IMR-90 (cell line): ENCODE data around the gene MAP3K13. TPM values are rescaled to one million over a fixed set of nuclear protein-coding genes. Genes with fewer than 3 reads are reported as not detected.

Experiments used
- ATAC-seq: fragments of 200-7000 bp; cut with Tn5 transposase; 2 replicates; pipeline ENCODE4 v1.9.1; 2020; ENCODE audit warnings: low read depth, mild to moderate bottlenecking, moderate library complexity
- BruUV-seq: library from RNA; stranded (reverse); fragments of 400-500 nt; replicated peaks from 2 replicates; lab custom pipeline; 2021; lab: Mats Ljungman, UMichigan
- CTCF ChIA-PET: fragments of 300-600 bp; formaldehyde crosslinking; extraction: SDS; loops from one replicate; lab custom pipeline; 2021; ENCODE audit warnings: antibody characterized with exemption; lab: Yijun Ruan, JAX
- POLR2A ChIA-PET: fragments of 300-600 bp; sonication (Branson Sonifier 250); formaldehyde crosslinking; loops from one replicate; lab custom pipeline; 2022; ENCODE audit warnings: antibody characterized with exemption; ENCODE audit not compliant: unreplicated experiment; lab: Charles Lee
- DNase-seq: peaks from one replicate; pipeline ENCODE4 v3.0.0; 2013
- H2AFZ ChIP-seq: replicated peaks from 2 replicates; pipeline ENCODE3; 2013; ENCODE audit warnings: low read length, mild to moderate bottlenecking; ENCODE audit not compliant: poor library complexity
- H2AK5ac ChIP-seq: 2 replicates; pipeline ENCODE4 v1.6.1; 2013; ENCODE audit warnings: low read depth, low read length, inconsistent platforms
- H2AK9ac ChIP-seq: replicated peaks from 2 replicates; pipeline ENCODE3; 2013; ENCODE audit warnings: mild to moderate bottlenecking, low read depth, low read length, moderate library complexity; ENCODE audit not compliant: poor library complexity
- H2BK120ac ChIP-seq: 2 replicates; pipeline ENCODE4 v1.6.1; 2013; ENCODE audit warnings: low read depth, low read length, inconsistent platforms
- H2BK15ac ChIP-seq: 3 replicates; pipeline ENCODE4 v1.6.1; 2013; ENCODE audit warnings: low read depth, low read length, inconsistent platforms
- H2BK20ac ChIP-seq: 2 replicates; pipeline ENCODE4 v1.6.1; 2013; ENCODE audit warnings: low read depth, mild to moderate bottlenecking, inconsistent platforms, low read length, moderate library complexity
- H2BK5ac ChIP-seq: 2 replicates; pipeline ENCODE4 v1.6.1; 2013; ENCODE audit warnings: mild to moderate bottlenecking, low read depth, low read length, inconsistent platforms; ENCODE audit not compliant: poor library complexity, severe bottlenecking
- H3K14ac ChIP-seq: replicated peaks from 2 replicates; pipeline ENCODE4 v1.6.1; 2013; ENCODE audit warnings: low read depth, low read length, inconsistent platforms
- H3K18ac ChIP-seq: 2 replicates; pipeline ENCODE4 v1.6.1; 2013; ENCODE audit warnings: low read depth, low read length, control low read depth
- H3K23ac ChIP-seq: 2 replicates; pipeline ENCODE4 v1.6.1; 2013; ENCODE audit warnings: low read depth, low read length, inconsistent platforms
- H3K27ac ChIP-seq: 2 replicates; pipeline ENCODE4 v1.5.1; 2013; ENCODE audit warnings: mild to moderate bottlenecking, control low read depth, low read length; ENCODE audit not compliant: insufficient read depth
- H3K27me3 ChIP-seq: 2 replicates; pipeline ENCODE4 v1.6.1; 2013; ENCODE audit warnings: low read length; ENCODE audit not compliant: control insufficient read depth, insufficient read depth
- H3K36me3 ChIP-seq: 2 replicates; pipeline ENCODE4 v1.6.1; 2013; ENCODE audit warnings: low read length, mixed read lengths; ENCODE audit not compliant: control insufficient read depth, insufficient read depth
- H3K4ac ChIP-seq: 2 replicates; pipeline ENCODE4 v1.6.1; 2013; ENCODE audit warnings: low read depth, low read length, inconsistent platforms
- H3K4me1 ChIP-seq: 2 replicates; pipeline ENCODE4 v1.6.1; 2013; ENCODE audit warnings: low read length, mixed read lengths; ENCODE audit not compliant: control insufficient read depth, insufficient read depth
- H3K4me2 ChIP-seq: 2 replicates; pipeline ENCODE4 v1.6.1; 2013; ENCODE audit warnings: low read depth, mild to moderate bottlenecking, control low read depth, low read length, moderate library complexity
- H3K4me3 ChIP-seq: 2 replicates; pipeline ENCODE4 v1.5.1; 2013; ENCODE audit warnings: low read depth, mild to moderate bottlenecking, control low read depth, low read length, moderate library complexity; ENCODE audit not compliant: insufficient read depth
- H3K56ac ChIP-seq: 2 replicates; pipeline ENCODE4 v1.6.1; 2013; ENCODE audit warnings: low read length, inconsistent platforms; ENCODE audit not compliant: insufficient read depth; ENCODE audit errors: extremely low read depth
- H3K79me1 ChIP-seq, 2 experiments: 2 replicates each; pipeline ENCODE4 v1.6.1; 2013; ENCODE audit warnings: low read length in 2 of 2, inconsistent platforms in 1 of 2, low read depth in 1 of 2
- H3K9ac ChIP-seq: 2 replicates; pipeline ENCODE4 v1.6.1; 2013; ENCODE audit warnings: low read depth, low read length, control low read depth
- H3K9me1 ChIP-seq: 2 replicates; pipeline ENCODE4 v1.6.1; 2013; ENCODE audit warnings: low read length, inconsistent platforms; ENCODE audit not compliant: insufficient read depth
- H3K9me3 ChIP-seq: 2 replicates; pipeline ENCODE4 v1.6.1; 2013; ENCODE audit warnings: low read length; ENCODE audit not compliant: control insufficient read depth, insufficient read depth
- H4K20me1 ChIP-seq: 2 replicates; pipeline ENCODE4 v1.6.1; 2013; ENCODE audit warnings: low read length, inconsistent platforms; ENCODE audit not compliant: insufficient read depth
- H4K5ac ChIP-seq: 2 replicates; pipeline ENCODE4 v1.6.1; 2013; ENCODE audit warnings: mild to moderate bottlenecking, low read depth, low read length, control low read depth
- H4K8ac ChIP-seq, 2 experiments: 2 replicates each; pipeline ENCODE4 v1.6.1; 2013; ENCODE audit warnings: low read depth in 2 of 2, low read length in 2 of 2, control low read depth in 1 of 2, inconsistent platforms in 1 of 2
- H4K91ac ChIP-seq: 2 replicates; pipeline ENCODE4 v1.6.1; 2013; ENCODE audit warnings: low read depth, low read length, inconsistent platforms; ENCODE audit not compliant: insufficient read depth
- BHLHE40 ChIP-seq: fragments of 150-350 bp; IDR thresholded peaks from 2 replicates; pipeline ENCODE4 v1.6.1; 2016; ENCODE audit warnings: mild to moderate bottlenecking, low read depth, low read length
- CEBPB ChIP-seq: IDR thresholded peaks from 2 replicates; pipeline ENCODE4 v1.6.1; 2012; ENCODE audit warnings: low read depth, low read length, improper control_type of control experiment
- CHD1 ChIP-seq: IDR thresholded peaks from 2 replicates; pipeline ENCODE4 v1.6.1; 2012; ENCODE audit warnings: low read depth, low read length, improper control_type of control experiment
- FOS ChIP-seq: fragments of 150-350 bp; IDR thresholded peaks from 2 replicates; pipeline ENCODE4 v1.6.1; 2016; ENCODE audit warnings: low read depth, low read length
- MAFK ChIP-seq: IDR thresholded peaks from 2 replicates; pipeline ENCODE4 v1.6.1; 2012; ENCODE audit warnings: low read depth, low read length, improper control_type of control experiment
- MAZ ChIP-seq: IDR thresholded peaks from 2 replicates; pipeline ENCODE4 v1.6.1; 2012; ENCODE audit warnings: low read depth, mild to moderate bottlenecking, low read length, improper control_type of control experiment, moderate library complexity, borderline replicate concordance
- MXI1 ChIP-seq: IDR thresholded peaks from 2 replicates; pipeline ENCODE4 v1.6.1; 2012; ENCODE audit warnings: low read depth, mild to moderate bottlenecking, low read length, moderate library complexity, borderline replicate concordance
- NFE2L2 ChIP-seq: fragments of 150-350 bp; IDR thresholded peaks from 2 replicates; pipeline ENCODE4 v1.6.1; 2016; ENCODE audit warnings: low read depth, mild to moderate bottlenecking, low read length
- POLR2A ChIP-seq: IDR thresholded peaks from 2 replicates; pipeline ENCODE4 v1.6.1; 2012; ENCODE audit warnings: mild to moderate bottlenecking, low read depth, low read length
- RAD21 ChIP-seq: IDR thresholded peaks from 2 replicates; pipeline ENCODE4 v1.6.1; 2012; ENCODE audit warnings: low read length, improper control_type of control experiment
- RCOR1 ChIP-seq: IDR thresholded peaks from 2 replicates; pipeline ENCODE4 v1.6.1; 2012; ENCODE audit warnings: mild to moderate bottlenecking, low read length, improper control_type of control experiment; ENCODE audit not compliant: insufficient replicate concordance
- RFX5 ChIP-seq: IDR thresholded peaks from 2 replicates; pipeline ENCODE4 v1.8.0; 2012; ENCODE audit warnings: low read depth, mild to moderate bottlenecking, low read length, moderate library complexity
- SMC3 ChIP-seq: fragments of 150-350 bp; IDR thresholded peaks from 2 replicates; pipeline ENCODE4 v1.6.1; 2016; ENCODE audit warnings: low read depth, mild to moderate bottlenecking, antibody characterized with exemption, low read length, moderate library complexity
- WGBS, 2 experiments: methylation state at CpG; one replicate each; pipeline versions ENCODE4 v1.1.5 to v1.1.7; 2013; ENCODE audit warnings: missing lambda C conversion rate in 2 of 2; ENCODE audit not compliant: insufficient read length in 1 of 2; ENCODE audit errors: extremely low coverage in 2 of 2; 5-methylcytosine and 5-hydroxymethylcytosine counted together
- dilution Hi-C: fragments of 300-500 bp; cut with HindIII; formaldehyde crosslinking; loops from one replicate; pipeline ENCODE4 v1.14.3; 2018; ENCODE audit warnings: low sequenced_read_pairs; ENCODE audit not compliant: unreplicated experiment
- in situ Hi-C: fragments of 300-500 bp; cut with MboI; formaldehyde crosslinking; loops from 3 replicates; pipeline ENCODE4 v1.14.3; 2019; ENCODE audit warnings: low sequenced_read_pairs, inconsistent platforms, mixed read lengths
- intact Hi-C: fragments of 100-400 bp; cut with micrococcal nuclease; formaldehyde crosslinking; loops from 2 replicates; pipeline ENCODE4 v1.10.0; 2022
- polyA plus RNA-seq, 3 experiments: library from polyadenylated mRNA; depleted of rRNA; stranded (reverse); fragments of >200 nt; gene quantifications; 2 replicates each; pipeline ENCODE4 v1.2.3, GENCODE V29; 2012; ENCODE audit warnings: low replicate concordance in 1 of 3
- total RNA-seq: library from RNA; depleted of rRNA; stranded (reverse); fragments of >200 nt; gene quantifications from 2 replicates; pipeline ENCODE4 v1.2.3, GENCODE V29; 2012
- TF ChIP-seq, protein P1 (sequence below): fragments of 150-350 bp; IDR thresholded peaks from 2 replicates; pipeline ENCODE4 v1.6.1; 2017; ENCODE audit warnings: mild to moderate bottlenecking, antibody characterized with exemption, low read length, low read depth
- TF ChIP-seq, protein P2 (sequence below): conservative IDR thresholded peaks from 2 replicates; pipeline ENCODE4 v1.5.1; 2012; ENCODE audit warnings: mild to moderate bottlenecking, low read depth, low read length, improper control_type of control experiment
- TF ChIP-seq, protein P3 (sequence below): fragments of 150-350 bp; IDR thresholded peaks from 2 replicates; pipeline ENCODE4 v1.6.1; 2016; ENCODE audit warnings: low read depth, mild to moderate bottlenecking, low read length, moderate library complexity, borderline replicate concordance

The MAP3K13 gene
- total and polyA plus RNA-seq, 2 of the 4 experiments (the other 2 are of a cell fraction) = 9.9 to 17.6 TPM

DNA sequence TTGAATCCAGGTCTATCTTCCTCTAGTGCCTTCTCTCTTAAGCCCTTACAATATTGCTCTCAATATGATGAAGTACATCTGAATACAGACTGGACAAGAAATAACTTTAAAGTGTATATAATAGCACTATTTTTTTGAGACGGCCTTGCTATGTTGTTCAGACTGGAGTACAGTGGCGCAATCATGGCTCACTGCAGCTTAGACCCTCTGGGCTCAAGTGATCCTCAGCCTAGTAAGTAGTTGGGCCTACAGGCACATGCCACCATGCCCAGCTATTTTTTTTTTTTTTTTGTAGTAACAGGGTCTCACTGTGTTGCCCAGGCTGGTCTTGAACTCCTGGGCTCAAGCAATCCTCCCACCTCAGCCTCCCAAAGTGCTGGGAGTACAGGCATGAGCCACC is 53.6 kb downstream of the MAP3K13 start:
- dilution Hi-C loops (no loop called here), in situ Hi-C loops (no loop called here), intact Hi-C loops (no loop called here)
- Histone ChIP-seq H3K18ac (no peak overlapping the region), H4K5ac (no peak overlapping the region), H3K9me3 (no peaks in the 10 kb centered on the region), H4K8ac (no peak overlapping the region), H2BK120ac (no peak overlapping the region), H3K4me2 (no peak overlapping the region), H3K4me1 (peaks cover 2% of the 10 kb centered on the region; the same call in 1 of the 2 replicates), H3K9ac (no peak overlapping the region), H4K20me1 (no peaks in the 10 kb centered on the region), H3K23ac (no peak overlapping the region), H2BK15ac (no peak overlapping the region), H3K9me1 (no peaks in the 10 kb centered on the region), H3K36me3 (no peaks in the 10 kb centered on the region), H3K14ac (no peak overlapping the region), H2AFZ (no peak overlapping the region), H3K27me3 (no peaks in the 10 kb centered on the region), H4K91ac (no peak overlapping the region), H2AK5ac (no peak overlapping the region), H2BK5ac (no peak overlapping the region), H2AK9ac (no peak overlapping the region), H3K4me3 (no peak overlapping the region), H3K27ac (no peak overlapping the region), H3K56ac (no peak overlapping the region), H2BK20ac (no peak overlapping the region), H3K79me1 (no peaks in the 10 kb centered on the region), H3K4ac (no peak overlapping the region)
- ChIA-PET POLR2A (no interaction called here), CTCF (interaction anchor here (0.7 to 1.3 kb wide), 2 partner anchors 13 to 14 kb away, joined by 3 to 4 read pairs; no protein-coding TSS in a partner anchor)
- no peak for TF ChIP-seq POLR2A
- TF ChIP-seq, protein P1, sequence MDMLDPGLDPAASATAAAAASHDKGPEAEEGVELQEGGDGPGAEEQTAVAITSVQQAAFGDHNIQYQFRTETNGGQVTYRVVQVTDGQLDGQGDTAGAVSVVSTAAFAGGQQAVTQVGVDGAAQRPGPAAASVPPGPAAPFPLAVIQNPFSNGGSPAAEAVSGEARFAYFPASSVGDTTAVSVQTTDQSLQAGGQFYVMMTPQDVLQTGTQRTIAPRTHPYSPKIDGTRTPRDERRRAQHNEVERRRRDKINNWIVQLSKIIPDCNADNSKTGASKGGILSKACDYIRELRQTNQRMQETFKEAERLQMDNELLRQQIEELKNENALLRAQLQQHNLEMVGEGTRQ = no peak
- no peak for TF ChIP-seq MXI1
- no peak for TF ChIP-seq MAFK
- TF ChIP-seq, protein P2, sequence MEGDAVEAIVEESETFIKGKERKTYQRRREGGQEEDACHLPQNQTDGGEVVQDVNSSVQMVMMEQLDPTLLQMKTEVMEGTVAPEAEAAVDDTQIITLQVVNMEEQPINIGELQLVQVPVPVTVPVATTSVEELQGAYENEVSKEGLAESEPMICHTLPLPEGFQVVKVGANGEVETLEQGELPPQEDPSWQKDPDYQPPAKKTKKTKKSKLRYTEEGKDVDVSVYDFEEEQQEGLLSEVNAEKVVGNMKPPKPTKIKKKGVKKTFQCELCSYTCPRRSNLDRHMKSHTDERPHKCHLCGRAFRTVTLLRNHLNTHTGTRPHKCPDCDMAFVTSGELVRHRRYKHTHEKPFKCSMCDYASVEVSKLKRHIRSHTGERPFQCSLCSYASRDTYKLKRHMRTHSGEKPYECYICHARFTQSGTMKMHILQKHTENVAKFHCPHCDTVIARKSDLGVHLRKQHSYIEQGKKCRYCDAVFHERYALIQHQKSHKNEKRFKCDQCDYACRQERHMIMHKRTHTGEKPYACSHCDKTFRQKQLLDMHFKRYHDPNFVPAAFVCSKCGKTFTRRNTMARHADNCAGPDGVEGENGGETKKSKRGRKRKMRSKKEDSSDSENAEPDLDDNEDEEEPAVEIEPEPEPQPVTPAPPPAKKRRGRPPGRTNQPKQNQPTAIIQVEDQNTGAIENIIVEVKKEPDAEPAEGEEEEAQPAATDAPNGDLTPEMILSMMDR = no peak
- TF ChIP-seq BHLHE40 = no peak
- TF ChIP-seq NFE2L2 = no peak
- TF ChIP-seq CHD1 = no peak
- TF ChIP-seq FOS = no peak
- TF ChIP-seq RCOR1 = no peak
- TF ChIP-seq RFX5 = no peak
- TF ChIP-seq, protein P3, sequence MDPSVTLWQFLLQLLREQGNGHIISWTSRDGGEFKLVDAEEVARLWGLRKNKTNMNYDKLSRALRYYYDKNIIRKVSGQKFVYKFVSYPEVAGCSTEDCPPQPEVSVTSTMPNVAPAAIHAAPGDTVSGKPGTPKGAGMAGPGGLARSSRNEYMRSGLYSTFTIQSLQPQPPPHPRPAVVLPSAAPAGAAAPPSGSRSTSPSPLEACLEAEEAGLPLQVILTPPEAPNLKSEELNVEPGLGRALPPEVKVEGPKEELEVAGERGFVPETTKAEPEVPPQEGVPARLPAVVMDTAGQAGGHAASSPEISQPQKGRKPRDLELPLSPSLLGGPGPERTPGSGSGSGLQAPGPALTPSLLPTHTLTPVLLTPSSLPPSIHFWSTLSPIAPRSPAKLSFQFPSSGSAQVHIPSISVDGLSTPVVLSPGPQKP = no peak
- TF ChIP-seq MAZ = no peak
- no peak for TF ChIP-seq RAD21
- TF ChIP-seq CEBPB = no peak
- TF ChIP-seq SMC3 = no peak
- no CpG with 5 or more reads among the region's 2 CpGs for WGBS, 2 experiments
- DNase-seq = no peak
- ATAC-seq = no peak
- BruUV-seq = no TSS peak
